GM10266 (cell line): ENCODE measurements around the gene MFSD6.
A peak's percentile ranks its signal among the peaks of the same experiment; 100 is the strongest.

Experiments used
- DNase-seq: peaks from one replicate; pipeline ENCODE4 v3.0.0; 2012; ENCODE audit errors: extremely low spot score
- CTCF ChIP-seq: IDR thresholded peaks from 2 replicates; pipeline ENCODE4 v1.5.1; 2012; ENCODE audit warnings: mild to moderate bottlenecking, low read depth; ENCODE audit not compliant: control insufficient read depth, insufficient read depth; ENCODE audit errors: missing control alignments

The MFSD6 gene

GRCh38 chr2:190380962-190381412, 27.2 kb upstream of the MFSD6 start:
- no peak for TF ChIP-seq CTCF
- no peak for DNase-seq

- TF ChIP-seq CTCF = peak; percentile 62
- DNase-seq = peak; percentile 72
Measured at GRCh38 chr2:190382851-190383250, 25.3 kb upstream of the MFSD6 start.

- no peak for TF ChIP-seq CTCF
- no peak for DNase-seq
Measured at GRCh38 chr2:190387422-190387821, 20.7 kb upstream of the MFSD6 start.

- no peak for DNase-seq
Measured at GRCh38 chr2:190396271-190396670, 11.9 kb upstream of the MFSD6 start.

GRCh38 chr2:190402986-190403603, 5.1 kb upstream of the MFSD6 start:
- no peak for TF ChIP-seq CTCF
- DNase-seq = no peak

More at GRCh38 chr2:190396271-190396670, 11.9 kb upstream of the MFSD6 start:
- no peak for TF ChIP-seq CTCF

- no peak for DNase-seq
- TF ChIP-seq CTCF = no peak
Measured at GRCh38 chr2:190404487-190404886, 3.7 kb upstream of the MFSD6 start.

GRCh38 chr2:190405070-190405469, 3.1 kb upstream of the MFSD6 start:
- no peak for DNase-seq
- TF ChIP-seq CTCF = no peak
